HL-60 (cell line): ENCODE data around the gene TRIP13.

Experiments
- CTCF ChIP-seq: IDR thresholded peaks from one replicate; pipeline ENCODE4 v1.5.1; 2011; ENCODE audit warnings: low read length, control low read depth, inconsistent platforms; ENCODE audit not compliant: insufficient read depth
- GABPA ChIP-seq: IDR thresholded peaks from 2 replicates; pipeline ENCODE4 v1.6.1; 2012; ENCODE audit warnings: low read depth
- POLR2AphosphoS5 ChIP-seq: IDR thresholded peaks from 2 replicates; pipeline ENCODE4 v1.6.1; 2012; ENCODE audit warnings: low read depth
- REST ChIP-seq: IDR thresholded peaks from 2 replicates; pipeline ENCODE4 v1.6.1; 2012; ENCODE audit warnings: low read depth; ENCODE audit not compliant: insufficient replicate concordance
- SPI1 ChIP-seq: IDR thresholded peaks from 2 replicates; pipeline ENCODE4 v1.6.1; 2012; ENCODE audit warnings: low read depth, mild to moderate bottlenecking, borderline replicate concordance

DNA sequence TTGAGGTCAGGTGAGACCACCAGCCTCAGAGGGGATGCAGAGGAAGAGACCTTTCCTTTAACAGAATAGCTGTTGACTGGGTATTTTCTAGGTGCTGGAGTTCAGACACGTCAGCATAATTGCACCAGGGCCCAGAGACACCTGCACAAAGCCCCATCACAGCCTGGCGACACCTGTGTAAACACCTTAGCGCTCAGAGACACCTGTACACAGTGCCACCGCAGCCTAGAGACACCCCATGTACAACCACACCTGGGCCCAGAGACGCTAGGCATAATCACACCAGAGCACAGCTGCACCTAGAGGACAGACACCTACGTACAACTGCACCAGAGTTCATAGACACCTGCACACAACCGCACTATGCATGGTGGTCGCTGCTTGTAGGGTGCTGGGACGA is 1.0 kb downstream of the TRIP13 start:
- TF ChIP-seq CTCF (no peak), SPI1 (no peak), POLR2AphosphoS5 (no peak), REST (no peak), GABPA (no peak)
